PC-3 (cell line): ENCODE results near the gene CFAP210. TPM values are rescaled to one million over a fixed set of nuclear protein-coding genes. Genes with fewer than 3 reads are reported as not detected.
"Not testable (repeated sequence)": the region's sequence is repeated elsewhere in the genome, so short reads cannot be mapped to it uniquely, and the experiment has no call there.

Experiments
- ATAC-seq: fragments of 200-7000 bp; cut with Tn5 transposase; 2 replicates; pipeline ENCODE4 v1.9.1; 2020; ENCODE audit warnings: mild to moderate bottlenecking, moderate library complexity
- BruUV-seq: library from RNA; stranded (reverse); fragments of 400-500 nt; replicated peaks from 2 replicates; lab custom pipeline; 2021; lab: Mats Ljungman, UMichigan
- CTCF ChIA-PET: fragments of 300-600 bp; sonication (Branson Sonifier 250); formaldehyde crosslinking; loops from one replicate; lab custom pipeline; 2022; ENCODE audit warnings: antibody characterized with exemption; lab: Charles Lee
- POLR2A ChIA-PET: fragments of 300-600 bp; sonication (Branson Sonifier 250); formaldehyde crosslinking; loops from one replicate; lab custom pipeline; 2022; ENCODE audit warnings: antibody characterized with exemption; ENCODE audit not compliant: unreplicated experiment; lab: Charles Lee
- DNase-seq: peaks from one replicate; pipeline ENCODE4 v3.0.0-alpha.2; 2015
- H2AFZ ChIP-seq: fragments of 300-600 bp; sonication (generic); 2 replicates; pipeline ENCODE4 v1.6.0; 2016; ENCODE audit warnings: antibody characterized with exemption, low read length
- H3F3A ChIP-seq: fragments of 300-600 bp; sonication (generic); one replicate; pipeline ENCODE4 v1.6.0; 2017; ENCODE audit warnings: antibody characterized with exemption, low read length, control low read depth, mild to moderate bottlenecking; ENCODE audit not compliant: unreplicated experiment
- H3K27ac ChIP-seq: fragments of 300-600 bp; sonication (generic); 2 replicates; pipeline ENCODE4 v1.5.1; 2016; ENCODE audit warnings: mild to moderate bottlenecking, low read length
- H3K27me3 ChIP-seq: fragments of 300-600 bp; sonication (generic); 2 replicates; pipeline ENCODE4 v1.6.1; 2016; ENCODE audit warnings: low read length, mixed read lengths
- H3K36me3 ChIP-seq: fragments of 300-600 bp; sonication (generic); 2 replicates; pipeline ENCODE4 v1.6.1; 2016; ENCODE audit warnings: low read depth, mixed run types, low read length, mixed read lengths
- H3K4me1 ChIP-seq: fragments of 300-600 bp; sonication (generic); 2 replicates; pipeline ENCODE4 v1.5.1; 2016; ENCODE audit warnings: low read length; ENCODE audit not compliant: insufficient read depth
- H3K4me2 ChIP-seq: fragments of 300-600 bp; sonication (generic); 2 replicates; pipeline ENCODE4 v1.6.0; 2016; ENCODE audit warnings: low read length
- H3K4me3 ChIP-seq: fragments of 300-600 bp; sonication (generic); 2 replicates; pipeline ENCODE4 v1.5.1; 2016; ENCODE audit warnings: mild to moderate bottlenecking, low read length, mixed read lengths
- H3K79me2 ChIP-seq: fragments of 300-600 bp; sonication (generic); 2 replicates; pipeline ENCODE4 v1.6.1; 2017; ENCODE audit warnings: low read length, mixed read lengths
- H3K9ac ChIP-seq: fragments of 300-600 bp; sonication (generic); 2 replicates; pipeline ENCODE4 v1.6.0; 2016; ENCODE audit warnings: mild to moderate bottlenecking, low read length
- H3K9me2 ChIP-seq: fragments of 300-600 bp; sonication (generic); replicated peaks from 2 replicates; pipeline ENCODE4 v1.6.1; 2016; ENCODE audit warnings: mixed run types, low read length, mixed read lengths
- H3K9me3 ChIP-seq: fragments of 300-600 bp; sonication (generic); 2 replicates; pipeline ENCODE4 v1.6.1; 2016; ENCODE audit warnings: low read length, mixed read lengths
- H4K20me1 ChIP-seq: fragments of 300-600 bp; sonication (generic); 2 replicates; pipeline ENCODE4 v1.6.1; 2016; ENCODE audit warnings: low read length, mixed read lengths
- CTCF ChIP-seq: fragments of 300-600 bp; sonication (generic); conservative IDR thresholded peaks from 2 replicates; pipeline ENCODE4 v1.5.1; 2017; ENCODE audit warnings: antibody characterized with exemption, low read depth, mild to moderate bottlenecking, low read length
- EZH2 ChIP-seq: fragments of 300-600 bp; sonication (generic); IDR thresholded peaks from one replicate; pipeline ENCODE4 v1.6.1; 2017; ENCODE audit warnings: antibody characterized with exemption, mild to moderate bottlenecking, low read length; ENCODE audit not compliant: unreplicated experiment
- EZH2phosphoT487 ChIP-seq: fragments of 300-600 bp; sonication (generic); IDR thresholded peaks from 2 replicates; pipeline ENCODE4 v1.6.1; 2018; ENCODE audit warnings: mild to moderate bottlenecking, antibody characterized with exemption, low read length, borderline replicate concordance
- intact Hi-C: fragments of 100-400 bp; cut with micrococcal nuclease; formaldehyde crosslinking; loops from 2 replicates; pipeline ENCODE4 v1.9.0; 2023
- total RNA-seq: library from RNA; depleted of rRNA; stranded (reverse); fragments of >200 nt; gene quantifications from 2 replicates; pipeline ENCODE4 v1.2.3, GENCODE V29; 2014

Gene CFAP210
- total RNA-seq, 1 experiment from 2014 or later = not detected

GRCh38 chr2:169705927-169706326, 11.7 kb upstream of the CFAP210 start:
- no TSS peak for BruUV-seq
- Histone ChIP-seq H4K20me1 (no peaks in the 10 kb centered on the region), H3K9ac (no peak overlapping the region), H3K36me3 (no peaks in the 10 kb centered on the region), H3K79me2 (no peaks in the 10 kb centered on the region), H3K4me2 (no peak overlapping the region), H2AFZ (no peak overlapping the region), H3K27ac (no peak overlapping the region), H3F3A (no peaks in the 10 kb centered on the region), H3K9me2 (no peaks in the 10 kb centered on the region), H3K4me3 (no peak overlapping the region), H3K9me3 (no peaks in the 10 kb centered on the region), H3K4me1 (no peaks in the 10 kb centered on the region), H3K27me3 (no peaks in the 10 kb centered on the region)
- intact Hi-C loops = no loop called here
- ChIA-PET POLR2A (interaction anchor here (0.6 kb wide), 1 partner anchor 93 kb away, joined by 3 read pairs; the partner anchor contains the start of gene SSB), CTCF (no interaction called here)
- no peak for ATAC-seq
- no peak for TF ChIP-seq EZH2
- TF ChIP-seq CTCF = no peak
- no peak for TF ChIP-seq EZH2phosphoT487
- DNase-seq = no peak

GRCh38 chr2:169704160-169704708, 10.0 kb upstream of the CFAP210 start:
- intact Hi-C loops = no loop called here
- Histone ChIP-seq H3K36me3 (no peaks in the 10 kb centered on the region), H3K9ac (no peak overlapping the region), H3F3A (no peaks in the 10 kb centered on the region), H3K79me2 (no peaks in the 10 kb centered on the region), H3K27ac (no peak overlapping the region), H3K4me1 (no peaks in the 10 kb centered on the region), H3K27me3 (no peaks in the 10 kb centered on the region), H4K20me1 (no peaks in the 10 kb centered on the region), H3K9me3 (no peaks in the 10 kb centered on the region), H2AFZ (no peak overlapping the region), H3K4me3 (no peak overlapping the region), H3K4me2 (no peak overlapping the region), H3K9me2 (no peaks in the 10 kb centered on the region)
- TF ChIP-seq EZH2 (no peak), EZH2phosphoT487 (no peak), CTCF (no peak)
- DNase-seq = no peak
- ChIA-PET CTCF (interaction anchor here (0.9 kb wide), 1 partner anchor 42 kb away, joined by 3 read pairs; no protein-coding TSS in a partner anchor), POLR2A (interaction anchor here (0.6 kb wide), 1 partner anchor 11 kb away, joined by 7 read pairs; no protein-coding TSS in a partner anchor)
- BruUV-seq = no TSS peak
- no peak for ATAC-seq

GRCh38 chr2:169702996-169703395, 8.8 kb upstream of the CFAP210 start:
- Histone ChIP-seq H3K4me2 (no peak overlapping the region), H3K36me3 (no peaks in the 10 kb centered on the region), H3K9me3 (no peaks in the 10 kb centered on the region), H3K4me3 (no peak overlapping the region), H3F3A (no peaks in the 10 kb centered on the region), H3K9ac (no peak overlapping the region), H3K9me2 (no peaks in the 10 kb centered on the region), H3K27me3 (no peaks in the 10 kb centered on the region), H3K79me2 (no peaks in the 10 kb centered on the region), H2AFZ (no peak overlapping the region), H3K27ac (no peak overlapping the region), H3K4me1 (no peaks in the 10 kb centered on the region), H4K20me1 (no peaks in the 10 kb centered on the region)
- intact Hi-C loops = no loop called here
- BruUV-seq = no TSS peak
- ChIA-PET POLR2A (no interaction called here), CTCF (no interaction called here)
- ATAC-seq = no peak
- no peak for TF ChIP-seq CTCF
- TF ChIP-seq EZH2 = no peak
- no peak for TF ChIP-seq EZH2phosphoT487
- DNase-seq = no peak

GRCh38 chr2:169699173-169699572, 5.0 kb upstream of the CFAP210 start:
- CTCF ChIA-PET, DNase-seq, H3K4me3 ChIP-seq, H2AFZ ChIP-seq, H3K27me3 ChIP-seq, H3K9me3 ChIP-seq, H3K36me3 ChIP-seq, ATAC-seq, H3K9me2 ChIP-seq, H4K20me1 ChIP-seq, H3K9ac ChIP-seq, H3K27ac ChIP-seq, BruUV-seq, H3F3A ChIP-seq, H3K4me2 ChIP-seq: not testable (repeated sequence)
- POLR2A ChIA-PET = interaction anchor here (0.7 kb wide), 1 partner anchor 18 kb away, joined by 4 read pairs; no protein-coding TSS in a partner anchor
- Histone ChIP-seq H3K79me2 (peaks cover 14% of the 10 kb centered on the region; the same call in 1 of the 2 replicates), H3K4me1 (peaks cover 13% of the 10 kb centered on the region)
- intact Hi-C loops = loop anchor here (10.0 kb wide), 1 partner anchor 114 kb away; the partner anchor contains the start of gene PPIG
